GM19438 (cell line): ENCODE measurements around the gene RANGAP1.
A peak's percentile ranks its signal among the peaks of the same experiment; 100 is the strongest.
"Not testable (repeated sequence)": the region's sequence is repeated elsewhere in the genome, so short reads cannot be mapped to it uniquely, and the experiment has no call there.

Experiments used
- ATAC-seq: cut with Tn5 transposase; IDR thresholded peaks from one replicate; pipeline ENCODE4 v1.9.1; 2021; ENCODE audit warnings: low read depth; ENCODE audit not compliant: unreplicated experiment

RANGAP1 gene

GRCh38 chr22:41301085-41302020 lies 15.4 kb upstream of the RANGAP1 start, which contains the start of gene ZC3H7B:
Gene ZC3H7B (plus strand): TSS chr22:41301525. CDS start chr22:41320661, 19,136 bp downstream.
- ATAC-seq: peak; percentile 90

GRCh38 chr22:41300661-41301060 lies 14.7 kb upstream of the RANGAP1 start:
- no peak for ATAC-seq

GRCh38 chr22:41296826-41297667 lies 11.1 kb upstream of the RANGAP1 start:
- ATAC-seq: no peak

- not testable (repeated sequence) for ATAC-seq
These were observed 8.8 kb upstream of the RANGAP1 start for GRCh38 chr22:41294816-41295215.

- ATAC-seq: no peak
These were observed 4.6 kb upstream of the RANGAP1 start for GRCh38 chr22:41290262-41291221.

GRCh38 chr22:41289671-41290070 lies 3.7 kb upstream of the RANGAP1 start:
- ATAC-seq: no peak

- no peak for ATAC-seq
These were observed 2.4 kb upstream of the RANGAP1 start for GRCh38 chr22:41288245-41288946.

- ATAC-seq: peak; percentile 12
These were observed 678 bp upstream of the RANGAP1 start for GRCh38 chr22:41286639-41287091.

- ATAC-seq: no peak
These were observed 557 bp downstream of the RANGAP1 start for GRCh38 chr22:41285441-41285819.

- no peak for ATAC-seq
These were observed 1.5 kb downstream of the RANGAP1 start for GRCh38 chr22:41284465-41284864.

GRCh38 chr22:41280854-41281253 lies 5.1 kb downstream of the RANGAP1 start:
- no peak for ATAC-seq

GRCh38 chr22:41280065-41280464 lies 5.9 kb downstream of the RANGAP1 start:
- ATAC-seq: no peak

- no peak for ATAC-seq
These were observed 11.1 kb downstream of the RANGAP1 start for GRCh38 chr22:41274856-41275255.

GRCh38 chr22:41273128-41273527 lies 12.9 kb downstream of the RANGAP1 start:
- no peak for ATAC-seq

- ATAC-seq: no peak
These were observed 14.2 kb downstream of the RANGAP1 start for GRCh38 chr22:41271787-41272186.

- no peak for ATAC-seq
These were observed 18.0 kb downstream of the RANGAP1 start for GRCh38 chr22:41267958-41268357.

GRCh38 chr22:41264408-41264941 lies 21.5 kb downstream of the RANGAP1 start:
- ATAC-seq: no peak

- ATAC-seq: no peak
These were observed 22.3 kb downstream of the RANGAP1 start for GRCh38 chr22:41263704-41264103.

- no peak for ATAC-seq
These were observed 23.7 kb downstream of the RANGAP1 start for GRCh38 chr22:41262250-41262765.
